Brain microvascular endothelial cell (primary cell): ENCODE measurements around the gene ZNF324.
A peak's percentile ranks its signal among the peaks of the same experiment; 100 is the strongest.
"Not testable (repeated sequence)": the region's sequence is repeated elsewhere in the genome, so short reads cannot be mapped to it uniquely, and the experiment has no call there.

Source experiments
- DNase-seq: peaks from one replicate; pipeline ENCODE4 v3.0.0-alpha.2; 2020
- H3K27ac ChIP-seq: fragments of 250-450 bp; sonication (Bioruptor Pico); 2 replicates; pipeline ENCODE4 v1.5.1; 2020; ENCODE audit warnings: mild to moderate bottlenecking, moderate library complexity
- H3K27me3 ChIP-seq: fragments of 250-450 bp; sonication (Bioruptor Pico); replicated peaks from 2 replicates; pipeline ENCODE4 v1.5.1; 2020; ENCODE audit warnings: mild to moderate bottlenecking
- H3K36me3 ChIP-seq: fragments of 250-450 bp; sonication (Bioruptor Pico); replicated peaks from 2 replicates; pipeline ENCODE4 v1.5.1; 2020; ENCODE audit warnings: mild to moderate bottlenecking
- H3K4me3 ChIP-seq: 2 replicates; pipeline ENCODE4 v1.5.1; 2011; ENCODE audit warnings: low read depth, mild to moderate bottlenecking, control low read depth, low read length, moderate library complexity
- CTCF ChIP-seq: IDR thresholded peaks from 2 replicates; pipeline ENCODE4 v1.5.1; 2011; ENCODE audit warnings: low read depth, mild to moderate bottlenecking, moderate library complexity, low read length, control low read depth, inconsistent platforms; ENCODE audit errors: missing control alignments
- in situ Hi-C: cut with HindIII; loops from 2 replicates; pipeline ENCODE4 v1.10.0; 2017; ENCODE audit warnings: low sequenced_read_pairs, low pct_ligation_motif_present

The ZNF324 gene

GRCh38 chr19:58499021-58499927 lies 32.4 kb downstream of the ZNF324 start:
- in situ Hi-C loops: no loop called here
- Histone ChIP-seq H3K27me3 (no peaks in the 10 kb centered on the region), H3K36me3 (no peaks in the 10 kb centered on the region), H3K4me3 (peak overlapping the region; percentile 61), H3K27ac (peak overlapping the region; percentile 6)
- peak; percentile 99 for DNase-seq
- peak; percentile 66 for TF ChIP-seq CTCF

GRCh38 chr19:58500242-58500641 lies 33.4 kb downstream of the ZNF324 start:
- no peak for TF ChIP-seq CTCF
- in situ Hi-C loops: no loop called here
- no peak for DNase-seq
- Histone ChIP-seq H3K36me3 (no peaks in the 10 kb centered on the region), H3K27me3 (no peaks in the 10 kb centered on the region), H3K27ac (no peak overlapping the region), H3K4me3 (peak overlapping the region; percentile 61)

GRCh38 chr19:58507602-58508223 lies 40.8 kb downstream of the ZNF324 start:
- DNase-seq, H3K27me3 ChIP-seq, H3K4me3 ChIP-seq, H3K36me3 ChIP-seq, H3K27ac ChIP-seq, in situ Hi-C loops: not testable (repeated sequence)

- in situ Hi-C loops: no loop called here
- Histone ChIP-seq H3K36me3 (no peaks in the 10 kb centered on the region), H3K27ac (no peak overlapping the region), H3K27me3 (no peaks in the 10 kb centered on the region), H3K4me3 (no peak overlapping the region)
- DNase-seq: no peak
- TF ChIP-seq CTCF: no peak
Measured at GRCh38 chr19:58509731-58510083, 42.8 kb downstream of the ZNF324 start.

- no peak for DNase-seq
- Histone ChIP-seq H3K4me3 (no peak overlapping the region), H3K27ac (no peak overlapping the region), H3K36me3 (no peaks in the 10 kb centered on the region), H3K27me3 (no peaks in the 10 kb centered on the region)
- in situ Hi-C loops: no loop called here
- no peak for TF ChIP-seq CTCF
Measured at GRCh38 chr19:58510084-58510862, 43.4 kb downstream of the ZNF324 start.
